NCI-H187 (cell line): Measurements from ENCODE around the gene SPRR2B.
"Not testable (repeated sequence)": the region's sequence is repeated elsewhere in the genome, so short reads cannot be mapped to it uniquely, and the experiment has no call there.

ENCODE experiments used
- DNase-seq, 2 experiments: peaks; one replicate each; lab custom pipeline; 2025; lab: John Stamatoyannopoulos, UW

SPRR2B gene

DNA sequence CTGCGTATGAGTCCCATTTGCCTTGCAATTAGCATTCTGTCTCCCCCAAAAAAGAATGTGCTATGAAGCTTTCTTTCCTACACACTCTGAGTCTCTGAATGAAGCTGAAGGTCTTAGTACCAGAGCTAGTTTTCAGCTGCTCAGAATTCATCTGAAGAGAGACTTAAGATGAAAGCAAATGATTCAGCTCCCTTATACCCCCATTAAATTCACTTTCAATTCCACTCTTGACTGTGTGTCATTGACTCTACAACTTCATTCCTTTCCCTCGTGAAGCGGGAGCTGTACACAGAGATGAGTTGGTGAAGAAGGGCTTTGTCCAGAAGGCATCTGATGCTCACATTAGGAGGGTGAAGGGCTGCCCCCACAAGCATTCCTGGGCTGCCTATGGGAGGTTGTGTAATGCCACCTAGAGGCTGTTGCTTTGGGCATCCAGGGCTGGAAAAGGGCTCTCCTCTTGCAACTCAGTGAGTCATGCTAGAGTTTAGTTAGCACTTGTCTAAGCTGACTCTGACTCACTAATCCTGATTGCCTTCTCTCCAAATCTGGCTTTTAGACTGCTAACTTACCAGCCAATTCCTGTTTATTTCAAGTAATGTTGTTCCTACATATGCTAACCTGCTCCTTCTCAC, 38.6 kb downstream of the SPRR2B start:
- DNase-seq: no peak

DNA sequence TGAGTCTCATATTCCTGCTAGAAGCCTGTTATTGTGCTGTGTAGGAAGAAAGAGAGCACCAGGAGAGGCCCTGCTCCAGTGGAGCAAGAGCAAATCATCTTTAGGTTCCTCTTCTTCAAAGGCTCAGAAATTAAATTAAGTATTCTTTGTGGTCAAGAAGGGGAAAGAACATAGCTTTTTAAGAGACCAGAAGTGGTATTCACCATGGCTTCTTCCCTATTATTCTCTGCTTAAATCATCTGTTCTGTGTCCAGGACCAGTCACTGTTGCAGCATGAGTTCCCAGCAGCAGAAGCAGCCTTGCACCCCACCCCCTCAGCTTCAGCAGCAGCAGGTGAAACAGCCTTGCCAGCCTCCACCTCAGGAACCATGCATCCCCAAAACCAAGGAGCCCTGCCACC, 39.3 kb downstream of the SPRR2B start:
- no peak for DNase-seq

- DNase-seq: no peak
These were observed 40.5 kb downstream of the SPRR2B start, which contains the start of gene SPRR1B for GRCh38 chr1:153030895-153031294. Gene SPRR1B, plus strand, starts transcription at chr1:153031203. Its CDS starts 1,143 bp downstream, at chr1:153032346.

DNA sequence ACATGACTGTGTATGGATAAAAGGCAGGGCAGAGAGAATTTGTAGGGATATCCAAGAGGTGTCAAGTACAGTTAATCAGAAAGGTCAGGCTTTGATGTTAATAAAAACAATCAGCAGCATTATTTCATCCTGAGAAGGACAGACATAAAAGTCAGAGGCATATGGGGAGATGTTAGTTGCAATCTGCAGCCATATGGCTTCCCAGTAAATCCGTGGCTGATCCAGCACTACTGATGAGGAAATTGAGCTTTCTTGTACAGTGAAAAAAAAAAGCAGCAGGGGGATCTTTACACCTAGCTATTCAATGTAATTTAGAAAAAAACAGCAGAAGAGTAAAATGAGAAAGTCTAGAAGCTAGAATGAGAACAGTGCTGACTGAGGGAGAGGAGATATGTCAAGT, 42.6 kb downstream of the SPRR2B start:
- DNase-seq: no peak

DNA sequence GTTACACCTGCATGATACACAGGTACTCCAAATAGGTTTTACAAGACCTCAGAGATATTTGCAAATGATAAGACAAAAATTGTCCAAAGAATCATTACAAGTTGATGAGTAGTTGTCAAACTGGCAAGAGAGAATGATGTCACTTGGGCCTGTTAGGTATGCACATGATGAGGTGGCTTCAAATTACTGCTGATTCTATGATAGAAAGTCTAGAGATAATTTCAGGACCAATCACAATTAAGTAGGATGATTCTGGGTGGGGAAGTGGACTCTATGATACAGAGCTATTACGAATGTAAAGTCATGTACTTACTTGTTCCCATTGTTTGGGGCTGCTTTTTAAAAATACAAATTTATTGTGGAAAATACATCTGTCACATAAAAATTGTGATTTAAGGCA, 45.6 kb downstream of the SPRR2B start:
- no peak for DNase-seq

- DNase-seq: no peak
These were observed 47.0 kb downstream of the SPRR2B start for GRCh38 chr1:153024413-153024812.

DNA sequence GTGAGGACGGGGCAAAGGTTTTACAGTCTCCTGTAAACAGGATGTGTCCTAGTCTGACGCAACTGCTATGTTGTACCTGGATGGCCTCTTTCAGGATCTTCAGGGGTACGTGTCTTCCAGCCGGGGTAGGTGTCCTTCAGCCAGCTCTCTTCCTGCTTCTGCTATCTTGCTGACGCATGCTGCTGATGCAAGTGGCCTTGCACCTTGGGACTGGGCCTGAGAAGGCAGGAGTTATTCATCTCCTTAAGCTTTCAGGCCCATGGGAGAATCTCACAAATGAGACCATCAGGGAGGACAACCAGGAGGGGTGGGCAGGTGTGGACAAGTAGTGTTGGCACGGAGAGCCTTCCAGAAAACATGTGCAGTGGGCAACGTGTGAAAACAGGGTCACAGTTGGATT, 48.3 kb downstream of the SPRR2B start:
- DNase-seq: no peak

GRCh38 chr1:153022340-153022739, 49.1 kb downstream of the SPRR2B start:
- DNase-seq: not testable (repeated sequence)

DNA sequence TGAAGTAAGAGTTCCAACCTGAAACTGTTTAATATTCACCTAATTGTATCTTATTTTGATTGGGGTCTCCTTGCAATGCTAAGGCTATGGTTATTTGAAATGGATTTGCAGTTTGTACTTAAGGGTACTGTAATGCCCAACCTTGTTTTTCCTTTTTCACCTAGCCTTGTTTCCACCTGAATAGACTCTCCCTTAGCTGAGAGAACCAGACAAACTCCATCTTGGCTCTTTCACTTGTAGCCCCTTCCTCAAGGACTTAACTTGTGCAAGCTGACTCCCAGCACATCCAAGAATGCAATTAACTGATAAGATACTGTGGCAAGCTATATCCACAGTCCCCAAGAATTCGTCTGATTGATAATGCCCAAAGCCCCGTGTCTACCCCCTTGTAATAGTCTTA, 49.6 kb downstream of the SPRR2B start:
- not testable (repeated sequence) for DNase-seq
